RPMI8226 (cell line): Measurements from ENCODE around the gene FBXL2.

Source experiments
- DNase-seq: peaks from one replicate; pipeline ENCODE4 v3.0.0-alpha.2; 2015

The FBXL2 gene

DNA sequence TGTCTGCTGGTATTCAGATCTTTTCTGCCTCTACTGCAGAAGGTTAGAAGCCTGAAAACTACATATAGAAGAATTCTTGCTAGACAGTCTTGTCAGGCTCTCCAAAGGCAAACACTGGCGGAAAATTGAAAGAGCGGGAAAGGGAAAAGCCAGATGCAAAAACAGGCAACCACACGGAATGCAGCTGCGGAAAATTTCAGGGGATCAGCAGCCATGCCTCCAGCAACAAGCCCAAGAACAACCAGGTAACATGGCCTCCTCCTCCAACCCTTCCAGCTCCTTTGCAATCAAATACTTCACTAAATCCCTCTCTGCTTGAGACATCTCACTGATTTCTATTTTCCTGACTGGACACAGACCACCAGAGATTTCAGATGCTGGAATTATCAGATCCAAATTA lies 153.3 kb downstream of the FBXL2 start:
- no peak for DNase-seq

DNA sequence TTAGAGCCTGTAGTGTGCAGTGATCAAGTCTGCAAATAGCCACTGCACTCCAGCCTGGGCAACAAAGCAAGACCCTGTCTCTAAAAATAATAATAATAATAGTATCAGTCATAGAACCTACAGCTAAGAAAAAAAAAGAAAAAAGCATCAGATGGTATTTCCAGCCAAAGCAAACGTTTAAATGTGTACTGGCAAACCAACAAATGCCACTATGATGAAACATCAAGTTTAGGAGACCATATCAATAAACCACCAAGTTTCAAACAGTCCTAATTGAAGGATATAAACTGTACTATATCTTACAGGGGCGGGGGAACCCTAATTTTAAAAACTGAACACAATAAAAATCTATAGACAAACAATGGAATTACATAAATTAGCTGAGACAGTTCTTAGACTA lies 156.6 kb downstream of the FBXL2 start:
- DNase-seq = no peak
